Peyer's patch (tissue), 4 donors: ENCODE results near the gene UBR2.

Experiments used
- POLR2A ChIP-seq, 2 donors: fragments of 450-650 bp; IDR thresholded peaks; one replicate each; pipeline ENCODE4 v1.5.1; 2017; ENCODE audit warnings: antibody characterized with exemption in 2 of 2, mild to moderate bottlenecking in 2 of 2, moderate library complexity in 2 of 2
- TF ChIP-seq, protein P1 (sequence below), 6 experiments: fragments of 450-650 bp in 4 of 6; fragments of 200-600 bp in 2 of 6; sonication (generic) in 1 of 6; IDR thresholded peaks; one replicate each; pipeline ENCODE4 v1.5.1; 2017 to 2019; ENCODE audit warnings: antibody characterized with exemption in 6 of 6, mild to moderate bottlenecking in 3 of 6, moderate library complexity in 1 of 6

DNA sequence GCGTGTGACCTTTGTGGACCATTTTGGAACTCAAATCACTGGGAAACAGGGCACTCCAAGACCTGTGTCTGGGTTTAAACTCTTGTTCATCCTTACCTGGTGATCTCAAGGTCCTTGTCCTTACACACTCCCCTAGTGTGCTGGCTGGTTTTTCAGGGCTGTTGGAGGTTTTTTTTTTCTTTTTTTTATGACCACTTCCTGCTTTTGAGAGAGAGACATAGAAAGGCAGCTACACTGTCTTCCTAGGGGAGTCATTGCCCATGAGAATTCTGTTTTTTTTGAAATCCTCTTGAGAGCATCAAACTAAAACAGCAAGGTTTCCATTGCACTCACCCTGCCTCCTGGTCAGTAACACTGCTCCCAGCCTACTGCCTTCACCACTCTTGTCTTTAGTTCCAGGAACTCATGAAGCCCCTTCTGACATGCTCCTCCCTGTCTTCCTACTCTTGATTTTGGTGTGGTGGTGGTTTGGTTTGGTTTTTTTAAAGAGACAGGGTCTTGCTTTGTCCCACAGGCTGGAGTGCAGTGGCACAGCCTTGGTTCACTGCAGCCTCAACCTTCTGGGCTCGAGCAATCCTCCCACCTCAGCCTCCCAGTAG, 130.0 kb downstream of the UBR2 start:
- TF ChIP-seq, protein P1, sequence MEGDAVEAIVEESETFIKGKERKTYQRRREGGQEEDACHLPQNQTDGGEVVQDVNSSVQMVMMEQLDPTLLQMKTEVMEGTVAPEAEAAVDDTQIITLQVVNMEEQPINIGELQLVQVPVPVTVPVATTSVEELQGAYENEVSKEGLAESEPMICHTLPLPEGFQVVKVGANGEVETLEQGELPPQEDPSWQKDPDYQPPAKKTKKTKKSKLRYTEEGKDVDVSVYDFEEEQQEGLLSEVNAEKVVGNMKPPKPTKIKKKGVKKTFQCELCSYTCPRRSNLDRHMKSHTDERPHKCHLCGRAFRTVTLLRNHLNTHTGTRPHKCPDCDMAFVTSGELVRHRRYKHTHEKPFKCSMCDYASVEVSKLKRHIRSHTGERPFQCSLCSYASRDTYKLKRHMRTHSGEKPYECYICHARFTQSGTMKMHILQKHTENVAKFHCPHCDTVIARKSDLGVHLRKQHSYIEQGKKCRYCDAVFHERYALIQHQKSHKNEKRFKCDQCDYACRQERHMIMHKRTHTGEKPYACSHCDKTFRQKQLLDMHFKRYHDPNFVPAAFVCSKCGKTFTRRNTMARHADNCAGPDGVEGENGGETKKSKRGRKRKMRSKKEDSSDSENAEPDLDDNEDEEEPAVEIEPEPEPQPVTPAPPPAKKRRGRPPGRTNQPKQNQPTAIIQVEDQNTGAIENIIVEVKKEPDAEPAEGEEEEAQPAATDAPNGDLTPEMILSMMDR (IDR thresholded peaks at IDR 0.05), result no peak
- no peak for TF ChIP-seq POLR2A (IDR thresholded peaks at IDR 0.05)
